HEK293T (cell line): ENCODE measurements around the gene HOXB5.

Source experiments
- CTCF ChIA-PET: fragments of 350-600 bp; formaldehyde crosslinking; extraction: SDS; loops from one replicate; lab custom pipeline; 2021; ENCODE audit warnings: antibody characterized with exemption, inconsistent platforms; lab: Yijun Ruan, JAX
- POLR2A ChIA-PET: fragments of 350-600 bp; formaldehyde crosslinking; extraction: SDS; loops from one replicate; lab custom pipeline; 2020; ENCODE audit warnings: antibody characterized with exemption, inconsistent platforms; lab: Yijun Ruan, JAX
- DNase-seq: peaks from one replicate; pipeline ENCODE4 v3.0.0; 2012; ENCODE audit warnings: mixed read lengths; ENCODE audit errors: extremely low spot score
- ARNT ChIP-seq: fragments of 450-650 bp; IDR thresholded peaks from 2 replicates; pipeline ENCODE4 v1.6.1; 2017; ENCODE audit warnings: mild to moderate bottlenecking
- BHLHE40 ChIP-seq: fragments of 450-650 bp; IDR thresholded peaks from 2 replicates; pipeline ENCODE4 v1.6.1; 2016; ENCODE audit warnings: mild to moderate bottlenecking, moderate library complexity, borderline replicate concordance
- CTBP1 ChIP-seq: fragments of 450-650 bp; IDR thresholded peaks from 2 replicates; pipeline ENCODE4 v1.6.1; 2016; ENCODE audit warnings: borderline replicate concordance
- ELF4 ChIP-seq: fragments of 450-650 bp; IDR thresholded peaks from 2 replicates; pipeline ENCODE4 v1.6.1; 2017; ENCODE audit warnings: antibody characterized with exemption
- FOXA1 ChIP-seq: fragments of 450-650 bp; IDR thresholded peaks from 2 replicates; pipeline ENCODE4 v1.6.1; 2016; ENCODE audit warnings: mild to moderate bottlenecking
- FOXK2 ChIP-seq: fragments of 450-650 bp; IDR thresholded peaks from 2 replicates; pipeline ENCODE4 v1.6.1; 2016; ENCODE audit warnings: mild to moderate bottlenecking
- FOXM1 ChIP-seq: fragments of 450-650 bp; IDR thresholded peaks from 2 replicates; pipeline ENCODE4 v1.6.1; 2017; ENCODE audit warnings: mild to moderate bottlenecking, borderline replicate concordance
- HDGF ChIP-seq: fragments of 450-650 bp; IDR thresholded peaks from 2 replicates; pipeline ENCODE4 v1.6.1; 2017; ENCODE audit warnings: antibody characterized with exemption, borderline replicate concordance
- L3MBTL2 ChIP-seq: fragments of 450-650 bp; conservative IDR thresholded peaks from 2 replicates; pipeline ENCODE4 v1.6.1; 2016; ENCODE audit warnings: mild to moderate bottlenecking
- LEF1 ChIP-seq: fragments of 450-650 bp; IDR thresholded peaks from 2 replicates; pipeline ENCODE4 v1.6.1; 2017; ENCODE audit warnings: mild to moderate bottlenecking, borderline replicate concordance
- NFRKB ChIP-seq: fragments of 450-650 bp; IDR thresholded peaks from 2 replicates; pipeline ENCODE4 v1.6.1; 2016; ENCODE audit warnings: mild to moderate bottlenecking, moderate library complexity
- SP1 ChIP-seq: fragments of 450-650 bp; IDR thresholded peaks from 2 replicates; pipeline ENCODE4 v1.6.1; 2017
- SUZ12 ChIP-seq: fragments of 450-650 bp; IDR thresholded peaks from 2 replicates; pipeline ENCODE4 v1.6.1; 2016; ENCODE audit warnings: mild to moderate bottlenecking
- TARDBP ChIP-seq: fragments of 450-650 bp; IDR thresholded peaks from 2 replicates; pipeline ENCODE4 v1.6.1; 2016
- ZNF384 ChIP-seq: fragments of 450-650 bp; IDR thresholded peaks from 2 replicates; pipeline ENCODE4 v1.6.1; 2016
- TF ChIP-seq, protein P1 (sequence below): fragments of 450-650 bp; IDR thresholded peaks from 2 replicates; pipeline ENCODE4 v1.6.1; 2016

HOXB5 gene

DNA sequence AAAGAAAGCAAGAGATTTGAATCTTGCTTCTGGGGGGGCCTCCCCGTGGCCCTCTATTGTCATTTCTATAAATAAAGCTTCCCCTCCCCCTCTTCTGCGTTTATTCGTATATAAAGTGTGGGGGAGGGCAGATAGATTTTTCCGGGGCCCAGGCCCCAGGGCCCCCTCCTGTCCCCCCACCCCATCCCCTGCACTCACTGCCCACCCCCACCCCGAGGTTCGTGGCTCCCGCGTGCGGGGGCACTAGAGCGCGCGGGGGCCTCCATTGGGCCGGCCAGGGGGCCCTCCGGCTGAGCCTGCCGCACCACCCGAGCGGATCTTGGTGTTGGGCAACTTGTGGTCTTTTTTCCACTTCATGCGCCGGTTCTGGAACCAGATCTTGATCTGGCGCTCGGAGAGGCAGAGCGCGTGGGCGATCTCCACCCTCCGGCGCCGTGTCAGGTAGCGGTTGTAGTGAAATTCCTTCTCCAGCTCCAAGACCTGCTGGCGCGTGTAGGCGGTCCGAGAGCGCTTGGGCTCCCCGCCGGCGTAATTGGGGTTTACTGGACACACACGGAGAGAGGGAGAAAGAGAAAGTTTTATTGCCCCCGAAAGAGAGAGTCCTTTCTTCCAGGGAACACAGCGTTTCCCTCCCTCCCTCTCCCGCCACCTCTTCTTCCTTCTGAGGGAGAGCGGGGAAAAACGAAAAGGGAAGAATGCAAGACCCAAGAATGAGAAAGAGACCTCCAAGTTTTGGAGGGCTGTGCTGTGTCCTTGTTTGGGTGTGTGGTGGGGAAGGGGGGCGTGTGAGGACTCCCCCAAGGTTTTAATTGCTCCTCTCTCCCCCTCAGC, 16.9 kb downstream of the HOXB5 start:
- ChIA-PET POLR2A (interaction anchor here (0.6 to 3.4 kb wide), 5 partner anchors 10 to 38 kb away, joined by 3 to 19 read pairs (median 4); partner anchors contain the start of genes HOXB3 and HOXB8), CTCF (no interaction called here)
- TF ChIP-seq CTBP1 (peak; percentile 78; the same call in 1 of the 2 replicates), LEF1 (no peak)
- no peak for DNase-seq

DNA sequence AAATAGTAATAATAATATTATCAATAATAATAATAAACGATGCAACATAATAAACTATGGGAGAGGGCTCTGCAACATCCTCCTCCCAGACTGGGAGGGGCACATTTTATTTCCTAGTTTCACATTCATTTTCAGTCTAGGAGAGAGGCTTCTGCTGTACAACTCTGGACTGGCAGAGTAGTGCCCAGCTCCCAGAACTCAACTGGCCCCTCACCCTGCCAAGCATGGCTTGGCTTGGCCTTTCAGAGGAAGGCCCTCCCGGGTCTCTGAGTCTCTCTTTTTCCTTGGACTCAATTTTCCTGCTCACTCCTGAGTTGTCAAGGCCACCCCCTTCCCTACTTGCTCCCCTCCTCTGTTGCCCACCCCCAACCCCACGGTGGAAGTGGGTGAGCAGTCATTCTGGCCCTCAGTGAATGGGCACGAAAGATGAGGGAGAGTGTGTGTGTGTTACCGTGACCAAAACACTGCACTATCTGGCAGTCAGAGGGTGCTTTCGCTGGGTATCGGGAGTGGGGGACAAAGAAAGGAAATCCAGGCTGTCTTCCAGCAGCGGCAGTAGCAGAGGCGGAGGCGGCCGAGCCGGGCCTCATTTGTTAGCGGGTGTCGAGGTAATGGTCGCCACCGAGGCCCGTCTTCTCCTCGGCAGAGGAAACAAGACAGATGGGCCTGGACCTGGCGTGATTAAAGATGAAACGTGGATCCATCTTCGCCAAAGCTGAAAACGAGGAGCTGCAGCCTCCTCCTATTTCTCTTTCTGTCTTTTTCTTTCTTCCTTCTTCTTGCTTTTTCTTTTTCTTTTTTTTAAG, 17.7 kb downstream of the HOXB5 start:
- ChIA-PET CTCF (no interaction called here), POLR2A (interaction anchor here (0.6 to 3.4 kb wide), 4 partner anchors 9 to 21 kb away, joined by 3 to 19 read pairs (median 4); partner anchors contain the start of gene HOXB3)
- TF ChIP-seq NFRKB (no peak), FOXM1 (no peak), ELF4 (no peak), TARDBP (no peak), ZNF384 (no peak), FOXK2 (no peak), HDGF (no peak), ARNT (no peak), CTBP1 (no peak), SUZ12 (no peak), LEF1 (no peak), FOXA1 (no peak), L3MBTL2 (no peak), SP1 (no peak), BHLHE40 (no peak)
- TF ChIP-seq, protein P1, sequence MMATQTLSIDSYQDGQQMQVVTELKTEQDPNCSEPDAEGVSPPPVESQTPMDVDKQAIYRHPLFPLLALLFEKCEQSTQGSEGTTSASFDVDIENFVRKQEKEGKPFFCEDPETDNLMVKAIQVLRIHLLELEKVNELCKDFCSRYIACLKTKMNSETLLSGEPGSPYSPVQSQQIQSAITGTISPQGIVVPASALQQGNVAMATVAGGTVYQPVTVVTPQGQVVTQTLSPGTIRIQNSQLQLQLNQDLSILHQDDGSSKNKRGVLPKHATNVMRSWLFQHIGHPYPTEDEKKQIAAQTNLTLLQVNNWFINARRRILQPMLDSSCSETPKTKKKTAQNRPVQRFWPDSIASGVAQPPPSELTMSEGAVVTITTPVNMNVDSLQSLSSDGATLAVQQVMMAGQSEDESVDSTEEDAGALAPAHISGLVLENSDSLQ, result no peak
- no peak for DNase-seq

DNA sequence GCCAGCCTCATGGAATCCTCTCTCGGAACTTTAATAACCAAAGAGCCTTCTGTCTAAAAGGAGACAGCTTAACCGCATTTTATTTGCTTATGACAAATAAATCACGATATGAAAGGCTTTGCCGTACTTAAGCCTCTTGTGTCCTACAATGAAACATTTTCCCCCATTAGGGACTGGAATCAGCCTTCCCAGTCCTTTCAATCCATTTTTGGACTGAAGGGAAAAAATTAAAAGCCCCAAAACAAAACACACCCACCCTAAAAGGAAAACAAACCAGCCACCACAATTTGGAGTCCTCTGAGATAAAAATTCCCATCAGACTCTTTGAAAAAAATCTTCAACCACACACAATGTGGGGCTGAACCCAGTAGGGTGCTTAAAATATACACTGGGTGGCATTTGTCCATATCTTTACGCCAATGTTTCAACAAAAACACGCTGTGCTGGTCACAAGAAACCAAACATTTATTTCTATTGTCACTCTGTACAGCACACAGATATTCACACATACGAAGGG, 18.5 kb downstream of the HOXB5 start:
- POLR2A ChIA-PET, result interaction anchor here (0.9 to 1.0 kb wide), 2 partner anchors 13 to 23 kb away, joined by 3 to 4 read pairs; no protein-coding TSS in a partner anchor
- CTCF ChIA-PET, result interaction anchor here (0.7 to 1.2 kb wide), 2 partner anchors 76 to 1827 kb away, joined by 3 to 4 read pairs; no protein-coding TSS in a partner anchor
- TF ChIP-seq CTBP1 (peak; percentile 94), HDGF (no peak)
- TF ChIP-seq, protein P1, result peak; percentile 91
- no peak for DNase-seq

DNA sequence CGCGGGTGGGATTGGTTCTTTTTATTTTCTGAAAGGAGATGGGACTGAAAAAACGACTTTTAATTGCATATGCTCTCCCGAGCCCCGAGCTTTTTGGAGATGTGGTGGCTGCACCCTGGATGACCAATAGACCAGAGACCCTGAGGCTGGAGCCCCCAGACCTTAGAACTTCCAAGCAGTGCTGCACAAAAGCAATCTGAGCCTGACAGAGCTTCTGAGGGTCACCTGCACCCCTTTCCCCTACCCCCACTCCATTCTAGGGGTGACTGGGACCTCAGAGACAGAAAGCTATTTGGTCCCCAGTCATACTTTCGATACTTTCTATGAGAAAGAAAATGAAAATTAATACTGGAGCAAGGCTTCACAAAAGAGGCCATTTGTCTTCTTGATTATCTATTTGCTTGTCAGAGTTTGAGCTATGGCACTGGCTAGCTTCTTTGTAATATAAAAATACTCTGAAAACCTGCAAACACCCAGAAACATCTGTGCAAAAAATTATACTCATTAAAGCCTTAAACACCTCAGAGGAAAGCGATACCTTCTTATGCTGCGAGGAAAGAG, 19.0 kb downstream of the HOXB5 start:
- POLR2A ChIA-PET, result interaction anchor here (0.9 to 1.0 kb wide), 2 partner anchors 12 to 24 kb away, joined by 3 to 4 read pairs; no protein-coding TSS in a partner anchor
- DNase-seq, result no peak
- CTCF ChIA-PET, result interaction anchor here (0.5 to 1.2 kb wide), 4 partner anchors 13 to 1827 kb away, joined by 3 to 4 read pairs (median 3); no protein-coding TSS in a partner anchor
- no peak for TF ChIP-seq CTBP1
- no peak for TF ChIP-seq FOXA1
- TF ChIP-seq, protein P1, result no peak
- TF ChIP-seq LEF1, result no peak
- no peak for TF ChIP-seq HDGF
- no peak for TF ChIP-seq SUZ12
- TF ChIP-seq BHLHE40, result no peak
- TF ChIP-seq NFRKB, result no peak
- no peak for TF ChIP-seq ELF4
- no peak for TF ChIP-seq TARDBP
- TF ChIP-seq ZNF384, result no peak
- no peak for TF ChIP-seq FOXM1
- no peak for TF ChIP-seq ARNT
- TF ChIP-seq SP1, result no peak

DNA sequence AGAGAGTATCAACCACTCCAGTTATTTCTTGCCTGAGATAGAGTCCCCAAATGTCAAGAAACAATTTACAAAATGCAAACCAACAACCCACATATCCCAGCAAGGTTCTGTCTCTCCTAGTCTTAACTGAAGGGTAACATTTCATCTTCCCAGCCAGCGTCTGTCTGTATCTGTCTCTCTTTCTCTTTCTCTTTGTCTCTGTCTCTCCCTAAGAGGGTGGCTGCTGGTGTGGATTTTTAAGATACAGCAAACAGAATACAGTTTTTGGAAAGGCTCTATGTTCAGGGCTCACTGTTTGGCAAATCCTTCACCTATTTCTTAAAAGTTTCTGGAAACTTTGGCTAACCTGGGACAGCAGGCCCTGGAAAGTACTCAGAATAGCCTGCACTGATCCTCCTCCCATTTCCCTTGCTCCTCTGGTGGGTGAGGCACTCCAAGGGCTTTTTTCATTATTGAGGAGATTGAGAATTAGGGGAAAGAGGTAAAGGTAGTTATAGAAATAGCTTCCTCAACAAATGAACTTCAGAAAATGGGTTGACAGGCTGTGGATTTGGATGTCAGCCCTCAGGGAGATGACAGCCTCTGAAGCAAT, 21.7 kb downstream of the HOXB5 start:
- TF ChIP-seq ZNF384 (no peak), FOXK2 (no peak), ELF4 (no peak), SUZ12 (no peak), NFRKB (no peak), L3MBTL2 (no peak)
- DNase-seq, result no peak
- ChIA-PET CTCF (no interaction called here), POLR2A (interaction anchor here (1.3 kb wide), 1 partner anchor 15 kb away, joined by 3 read pairs; no protein-coding TSS in a partner anchor)
